ENCODE results near the gene CCDC9B.

Gene CCDC9B

DNA sequence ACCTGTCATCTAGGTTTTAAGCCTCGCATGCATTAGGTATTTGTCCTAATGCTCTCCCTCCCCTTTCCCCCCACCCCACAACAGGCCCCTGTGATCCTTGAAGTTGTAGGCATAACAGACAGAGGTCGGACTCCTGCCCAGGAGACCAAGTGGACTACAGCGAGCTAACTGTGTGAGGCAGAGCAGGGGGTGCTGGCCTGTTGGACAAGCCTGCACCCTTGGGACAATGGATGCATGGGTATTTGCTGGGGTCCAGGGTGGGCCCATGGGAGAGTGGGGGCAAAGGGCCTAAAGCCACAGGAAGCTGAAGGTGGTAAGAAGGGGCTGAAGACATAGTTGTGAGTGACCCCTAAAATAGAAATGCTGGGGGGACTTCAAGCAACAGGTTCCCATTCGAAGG, 35.5 kb downstream of the CCDC9B start:
- DNase-seq: no peak

DNA sequence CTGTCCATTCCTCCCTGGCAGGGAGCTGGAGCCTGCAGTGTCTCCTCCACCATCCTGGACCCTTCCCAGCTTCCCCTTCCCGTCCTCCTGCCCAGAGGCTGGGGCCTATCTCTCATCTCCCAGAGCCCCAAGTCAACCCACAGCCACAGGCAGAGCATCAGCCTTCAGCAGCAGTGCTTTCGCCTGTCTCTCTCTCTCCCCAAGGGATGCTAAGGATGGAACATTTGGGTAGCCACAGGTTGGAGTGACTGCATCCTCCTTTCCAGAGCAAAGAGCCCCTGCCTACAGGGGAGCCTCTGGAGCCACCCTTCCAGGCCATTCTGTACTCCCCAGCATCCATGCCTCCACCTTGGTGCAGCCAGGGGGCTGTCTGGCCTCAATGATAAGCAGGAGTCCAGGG, 37.2 kb downstream of the CCDC9B start:
- DNase-seq: no peak

DNA sequence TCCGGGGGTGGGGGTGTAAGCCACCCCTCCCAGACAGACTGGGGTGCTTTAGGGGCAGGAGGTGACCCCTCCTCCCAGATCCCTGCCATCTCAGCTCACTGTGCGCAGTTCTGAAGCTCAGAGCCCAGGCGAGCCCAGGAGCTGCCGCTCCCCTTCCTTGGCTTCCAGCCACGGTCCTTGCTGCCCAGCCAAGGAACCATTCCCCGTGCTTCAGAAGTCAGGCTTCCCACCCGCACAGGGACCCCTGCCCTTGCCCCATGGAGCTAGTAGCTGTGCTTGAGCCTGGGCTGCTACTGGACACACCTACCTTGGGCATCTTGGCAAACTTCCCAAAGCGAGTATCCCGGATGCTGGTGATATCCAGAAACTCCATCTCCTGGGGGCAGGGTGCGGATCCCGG, 37.8 kb downstream of the CCDC9B start:
- DNase-seq: no peak

DNA sequence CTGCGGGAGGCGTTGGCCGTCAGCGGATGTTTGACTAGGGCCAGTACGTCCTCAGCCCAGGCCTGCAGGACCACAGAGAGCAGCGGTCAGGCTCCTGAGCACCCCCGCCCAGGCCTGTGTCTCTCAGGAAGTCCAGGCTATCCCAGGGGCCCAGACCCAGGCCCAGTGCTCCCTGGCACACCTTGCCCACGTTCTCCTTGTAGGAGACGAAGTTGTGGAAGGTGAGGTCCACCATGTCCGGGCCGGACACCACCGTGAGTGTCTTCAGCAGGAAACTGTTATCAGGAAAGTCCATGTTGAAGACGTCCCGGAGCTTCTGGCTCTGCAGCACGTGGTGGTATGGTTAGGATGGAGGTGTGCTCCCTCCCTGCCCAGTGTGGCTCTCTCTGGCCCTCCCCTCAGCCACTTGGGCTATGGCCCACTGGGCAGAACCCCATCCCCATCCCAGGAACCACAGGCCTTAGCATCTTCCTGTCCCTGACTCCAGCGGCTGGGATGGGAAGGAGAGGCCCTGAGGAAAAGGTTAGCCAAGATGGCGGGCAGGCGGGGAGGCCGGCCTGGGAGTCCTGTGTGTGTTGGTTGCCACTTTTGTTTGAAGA, 38.4 kb downstream of the CCDC9B start:
- DNase-seq: no peak

DNA sequence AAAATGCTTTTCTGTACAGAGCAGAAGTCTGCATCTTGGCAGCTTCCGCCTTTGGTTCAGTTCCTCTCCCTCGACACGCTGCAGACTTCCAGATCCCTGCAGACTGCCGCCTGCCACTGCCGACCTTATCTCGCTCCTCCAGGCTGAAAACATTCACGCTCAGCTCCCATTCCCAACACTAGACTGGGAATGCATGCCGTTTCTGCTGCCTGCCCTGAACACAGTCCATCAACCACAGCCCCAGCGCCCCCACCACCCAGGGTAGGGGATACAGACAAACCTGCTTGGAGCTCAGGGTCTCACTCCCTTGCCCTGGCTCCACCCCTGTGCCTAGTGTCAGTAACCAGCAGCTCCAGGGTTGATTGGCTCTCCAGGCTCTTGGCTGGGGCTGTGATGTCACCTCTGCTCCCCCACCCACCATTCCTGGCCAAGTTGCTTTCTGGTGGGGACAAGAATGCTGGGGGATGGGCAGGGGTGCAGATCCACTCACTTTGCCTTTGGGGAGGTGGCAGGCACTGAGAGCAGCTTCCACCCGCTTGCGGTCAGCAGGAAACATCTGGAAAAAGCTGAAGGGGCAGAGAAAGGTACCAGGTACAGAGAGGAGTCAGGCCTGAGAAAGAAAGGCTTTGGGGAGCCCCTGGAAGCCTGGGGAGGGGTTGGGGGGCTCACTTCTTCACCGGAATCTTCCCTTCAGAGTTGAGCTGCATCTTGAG, 39.1 kb downstream of the CCDC9B start:
- no peak for DNase-seq

DNA sequence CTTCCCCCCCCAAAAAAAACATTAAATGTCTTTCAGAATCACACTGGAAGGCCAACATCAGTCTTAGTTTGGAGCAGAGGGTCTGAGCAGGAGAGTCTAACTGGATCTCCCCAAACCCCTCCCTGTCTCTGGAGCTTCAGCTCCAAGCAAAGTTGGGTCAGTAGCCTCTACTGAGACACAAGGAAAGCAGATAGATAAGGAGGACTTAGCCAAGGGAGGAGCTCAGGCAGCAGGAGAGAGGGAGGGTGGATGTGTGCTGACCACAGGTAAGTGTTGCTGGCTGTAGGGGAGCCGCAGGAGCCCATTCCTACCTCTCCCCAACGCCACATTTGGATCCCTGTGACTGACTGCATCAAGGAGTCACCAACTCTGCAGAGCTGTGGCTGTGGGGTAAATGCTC, 40.0 kb downstream of the CCDC9B start:
- no peak for DNase-seq

DNA sequence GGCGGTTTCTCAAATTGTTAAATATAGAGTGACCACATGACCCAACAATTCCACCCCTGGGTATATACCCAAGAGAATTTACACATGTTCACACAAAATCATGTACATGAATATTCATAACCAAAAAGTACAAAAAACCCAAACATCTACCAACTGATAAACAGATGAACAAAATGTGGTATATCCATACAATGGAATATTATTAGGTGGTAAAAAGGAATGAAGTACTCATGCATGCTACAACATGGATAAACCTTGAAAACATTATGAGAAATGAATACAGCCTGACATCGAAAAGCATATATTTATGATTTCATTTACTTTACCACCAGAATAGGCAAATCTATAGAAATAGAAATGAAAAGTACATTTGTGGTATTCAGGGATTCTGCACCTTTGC, 40.4 kb downstream of the CCDC9B start:
- no peak for DNase-seq

DNA sequence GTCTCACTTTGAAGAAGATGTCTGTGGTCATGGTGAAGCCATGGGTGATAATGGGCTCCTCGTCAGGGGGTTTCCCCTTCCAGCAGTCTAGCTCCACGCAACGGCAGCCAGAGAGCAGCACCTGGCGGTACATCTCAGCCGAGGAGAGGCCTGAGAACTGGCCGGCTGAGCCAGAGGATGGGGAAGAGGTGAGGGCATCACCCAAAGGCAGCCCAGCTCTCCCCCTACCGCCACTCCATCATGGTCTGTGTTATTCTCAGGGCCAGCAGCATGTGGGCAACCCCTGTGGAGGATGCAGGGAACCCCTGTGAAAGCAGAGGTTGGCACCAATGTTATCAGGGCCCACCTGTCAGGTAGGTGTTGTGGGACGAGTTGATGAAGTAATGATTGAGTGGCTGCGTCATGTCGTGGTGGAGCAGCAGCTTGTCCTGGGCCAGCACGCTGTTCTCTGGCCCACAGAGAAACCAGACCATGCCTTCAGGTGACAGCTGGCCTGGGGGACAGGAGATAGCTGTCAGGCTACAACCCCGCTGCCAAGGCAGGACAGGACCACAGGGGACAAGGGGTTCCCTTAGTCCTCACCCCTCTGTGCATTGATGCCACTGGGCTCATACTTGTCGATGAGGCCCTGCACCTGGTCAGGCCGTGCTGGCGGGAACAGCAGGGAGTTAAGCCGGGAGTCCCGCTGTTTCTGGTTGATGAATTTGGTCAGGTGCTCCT, 42.4 kb downstream of the CCDC9B start:
- no peak for DNase-seq

DNA sequence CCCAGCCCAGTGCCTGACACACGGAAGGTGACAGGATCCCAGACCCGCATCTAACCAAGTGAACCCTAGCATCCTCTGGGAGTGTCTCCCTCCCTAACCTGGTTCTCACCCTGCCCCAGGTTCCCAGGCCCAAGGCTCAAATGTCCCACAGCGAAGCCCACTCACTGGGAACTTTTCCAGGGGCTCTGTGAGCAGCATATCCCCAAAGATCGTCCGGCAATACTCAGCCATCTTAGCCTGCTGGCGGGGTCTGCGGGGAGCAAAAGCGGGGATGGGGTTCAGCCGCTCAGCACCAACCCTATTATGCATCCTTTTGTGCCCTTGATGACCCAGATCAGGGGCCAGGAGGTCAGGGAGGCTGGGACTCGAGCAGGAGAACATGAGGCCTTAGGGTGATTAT, 43.4 kb downstream of the CCDC9B start:
- DNase-seq: no peak

DNA sequence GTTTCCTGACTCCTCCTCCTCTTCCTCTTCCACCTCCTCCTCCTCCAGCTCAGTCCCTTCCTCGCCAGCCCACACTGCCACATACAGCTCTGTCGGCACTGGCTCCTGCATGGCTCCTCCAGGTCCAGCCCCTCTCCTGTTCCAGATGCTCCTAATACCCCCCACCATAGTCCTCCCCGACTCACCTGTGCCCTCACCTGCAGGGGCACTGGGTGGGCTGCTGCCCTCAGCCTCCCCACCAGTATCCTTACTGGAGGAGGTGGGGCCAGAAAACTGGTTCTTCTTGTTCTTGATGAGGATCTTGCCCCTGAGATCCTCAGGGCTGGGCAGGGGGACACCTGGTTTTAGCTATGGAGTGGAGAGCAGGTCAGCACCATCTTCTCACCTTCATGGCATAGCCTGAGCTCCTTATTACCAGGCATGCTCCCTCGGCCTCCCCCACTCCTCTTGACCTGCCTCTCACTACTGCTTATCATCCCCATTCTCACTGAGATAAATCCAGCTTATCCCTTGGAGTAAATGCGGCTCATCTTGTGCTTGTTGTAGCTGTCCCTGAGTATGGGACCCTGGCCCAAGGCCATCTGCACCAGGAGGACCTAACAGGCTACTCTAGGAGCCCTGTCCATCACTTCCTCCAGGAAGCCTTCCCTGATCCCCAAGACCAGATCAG, 44.0 kb downstream of the CCDC9B start:
- DNase-seq: no peak

DNA sequence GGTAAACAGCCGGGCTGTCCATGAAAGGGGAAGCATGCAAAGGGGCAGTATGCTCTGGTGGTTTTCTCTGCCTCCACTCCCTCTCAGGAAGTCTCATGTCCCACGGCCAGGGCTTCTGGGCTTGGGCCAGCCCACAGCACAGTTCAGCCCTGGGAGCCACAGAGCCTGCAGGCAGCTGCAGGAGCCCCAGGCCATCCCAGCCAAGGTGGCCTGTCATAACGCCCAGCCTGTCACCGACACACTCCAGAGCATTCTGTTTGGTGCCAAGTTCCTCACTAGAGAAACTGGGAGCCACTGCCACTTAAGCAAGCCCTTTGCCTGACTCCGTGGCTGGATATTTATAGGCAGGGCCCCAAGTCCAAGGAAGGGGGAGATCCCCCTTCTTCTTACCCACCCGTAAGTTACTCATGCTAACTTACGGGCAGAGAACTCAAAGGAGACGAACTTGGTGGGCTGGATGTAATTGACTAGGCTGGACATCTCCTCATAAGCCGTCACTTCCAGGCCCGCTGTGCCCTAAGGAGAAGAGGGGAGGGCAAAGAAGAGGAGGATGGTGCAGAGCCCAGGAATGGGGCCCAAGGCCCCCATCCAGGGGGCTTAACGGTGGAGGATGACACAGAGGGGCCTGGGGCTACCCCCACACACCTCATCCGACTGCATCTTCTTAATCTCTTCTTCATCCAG, 44.7 kb downstream of the CCDC9B start:
- DNase-seq: no peak

DNA sequence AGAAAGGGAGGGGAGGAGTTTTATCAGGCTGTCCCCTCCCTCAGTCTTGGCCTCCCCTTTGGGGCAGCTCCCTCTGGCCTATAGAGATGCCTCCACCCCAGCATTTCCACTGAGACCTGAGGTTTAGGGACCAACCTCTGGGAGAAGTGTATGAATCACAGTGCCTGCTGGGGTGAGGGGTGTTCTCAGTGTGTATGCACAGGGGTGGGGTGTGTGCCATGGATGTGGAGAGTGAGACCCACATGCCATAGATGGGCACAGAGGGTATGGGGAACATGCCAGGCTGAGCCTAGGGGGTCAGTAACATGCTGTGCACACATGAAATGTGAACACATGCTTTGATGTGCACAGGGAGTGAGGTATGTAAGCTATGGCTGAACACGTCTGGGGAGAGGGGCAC, 45.4 kb downstream of the CCDC9B start:
- DNase-seq: no peak

DNA sequence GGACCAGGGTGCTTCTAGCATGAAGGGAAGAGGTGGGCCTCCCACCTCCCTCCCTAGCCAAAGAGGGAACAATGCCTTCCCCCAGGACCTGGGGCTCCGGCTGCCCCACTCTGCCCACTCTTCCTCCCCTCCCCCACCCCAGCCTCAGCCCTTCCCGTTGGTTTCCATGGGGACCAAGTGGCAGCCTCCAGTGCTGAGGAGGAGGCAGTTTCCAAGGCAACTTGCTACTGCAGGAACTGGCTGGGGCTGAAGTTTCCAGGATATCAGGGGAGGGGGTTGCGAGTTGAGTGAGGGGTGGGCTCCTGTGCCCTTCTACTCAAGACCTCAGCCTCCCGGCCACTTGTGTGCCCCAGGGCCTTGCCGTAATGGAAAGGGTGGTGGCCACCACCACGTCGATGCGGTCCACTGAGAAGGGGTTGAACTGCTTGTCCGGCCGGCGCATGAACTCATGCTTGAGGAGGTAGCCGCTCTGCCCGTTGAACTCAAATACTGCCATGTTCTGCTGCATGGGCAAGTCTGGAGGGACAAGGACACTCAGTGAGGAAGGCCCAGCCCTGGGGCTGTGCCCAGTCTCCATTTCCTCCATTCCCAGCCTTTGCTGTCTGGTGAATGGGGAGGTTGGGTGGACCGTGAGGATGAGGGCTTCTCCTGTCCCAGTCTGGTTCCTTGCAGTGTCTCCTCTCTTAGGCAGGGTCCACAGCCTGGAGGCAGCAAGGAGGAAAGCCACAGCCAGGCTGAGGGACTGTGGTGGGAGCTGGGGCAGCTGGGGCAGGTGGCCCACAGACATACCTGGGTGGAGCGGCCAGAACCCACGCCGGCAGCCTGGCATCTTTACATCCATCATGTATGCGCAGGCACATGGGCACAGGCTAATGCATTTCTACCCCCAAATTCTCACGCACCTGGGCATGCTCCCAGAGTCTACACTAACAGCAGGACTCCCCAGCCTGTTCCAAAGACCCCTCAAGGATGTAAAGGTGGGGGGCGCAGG, 46.5 kb downstream of the CCDC9B start:
- no peak for DNase-seq

DNA sequence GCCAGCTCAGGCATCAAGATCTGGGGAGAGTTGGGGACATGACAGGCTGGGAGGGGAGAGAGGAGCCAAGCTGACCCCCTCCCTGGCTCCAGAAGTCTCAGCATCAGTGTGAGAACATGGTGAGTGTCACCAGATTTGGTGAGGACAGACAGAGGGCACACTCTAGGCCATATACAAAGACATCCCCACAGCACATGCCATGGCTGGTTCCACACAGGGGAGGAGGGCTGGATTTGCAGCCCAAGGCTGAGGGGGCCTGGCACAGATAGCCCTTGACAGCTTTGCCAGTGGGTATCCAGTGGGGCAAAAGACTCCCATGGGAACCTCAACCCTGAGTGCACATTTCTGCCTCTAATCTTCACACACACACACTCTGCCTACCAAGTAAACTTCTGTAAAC, 47.7 kb downstream of the CCDC9B start:
- DNase-seq: no peak

DNA sequence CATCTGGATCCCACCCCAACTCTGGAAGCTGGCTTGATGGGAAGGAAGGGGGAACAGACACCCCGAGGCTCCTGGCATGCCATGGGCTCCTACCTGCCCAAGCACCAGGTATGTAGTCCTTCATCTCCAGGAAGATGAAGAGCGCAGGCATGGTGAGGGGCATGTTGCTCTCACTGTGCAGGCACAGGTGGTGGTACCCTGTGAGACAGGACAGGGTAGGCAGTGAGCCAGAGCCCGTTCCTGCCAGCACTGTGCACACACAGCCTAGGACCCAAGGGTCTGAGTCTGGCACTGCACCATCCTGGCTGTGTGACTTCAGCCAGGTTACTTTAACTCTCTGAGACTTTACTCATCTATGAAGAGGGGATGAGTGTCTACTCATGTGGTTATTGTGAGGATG, 48.5 kb downstream of the CCDC9B start:
- no peak for DNase-seq

DNA sequence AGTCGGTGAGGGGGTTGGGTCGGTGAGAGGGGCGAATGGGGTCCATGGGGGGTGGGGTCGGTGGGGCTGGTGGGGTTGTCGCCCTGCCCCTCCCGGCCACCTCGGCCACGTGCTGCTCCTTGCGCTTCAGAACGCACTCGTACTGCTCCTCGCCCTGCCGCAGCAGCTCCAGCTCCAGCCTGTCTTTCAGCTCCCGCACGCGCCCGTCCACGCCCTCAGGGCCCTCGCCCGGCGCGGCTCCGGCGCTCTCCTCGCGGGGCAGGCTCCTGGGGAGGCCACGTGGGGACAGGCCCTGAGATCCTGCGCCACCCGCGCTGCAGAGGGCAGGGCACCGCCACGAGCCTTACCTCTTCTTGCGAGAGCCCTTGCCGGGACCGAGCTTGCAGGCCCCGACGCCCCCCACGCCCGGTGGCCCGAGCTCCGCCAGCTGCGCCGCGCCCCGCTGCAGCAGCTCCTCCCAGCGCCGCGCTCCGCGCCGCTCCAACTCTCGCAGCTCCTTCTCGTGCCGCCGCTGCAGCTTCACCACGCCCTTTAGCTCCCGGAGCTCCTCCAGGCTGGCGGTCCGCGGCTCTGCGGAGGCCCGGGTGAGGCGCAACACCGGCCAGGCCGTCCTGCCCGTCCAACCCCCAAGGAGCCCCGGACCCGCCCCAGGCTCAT, 49.7 kb downstream of the CCDC9B start:
- DNase-seq: no peak

DNA sequence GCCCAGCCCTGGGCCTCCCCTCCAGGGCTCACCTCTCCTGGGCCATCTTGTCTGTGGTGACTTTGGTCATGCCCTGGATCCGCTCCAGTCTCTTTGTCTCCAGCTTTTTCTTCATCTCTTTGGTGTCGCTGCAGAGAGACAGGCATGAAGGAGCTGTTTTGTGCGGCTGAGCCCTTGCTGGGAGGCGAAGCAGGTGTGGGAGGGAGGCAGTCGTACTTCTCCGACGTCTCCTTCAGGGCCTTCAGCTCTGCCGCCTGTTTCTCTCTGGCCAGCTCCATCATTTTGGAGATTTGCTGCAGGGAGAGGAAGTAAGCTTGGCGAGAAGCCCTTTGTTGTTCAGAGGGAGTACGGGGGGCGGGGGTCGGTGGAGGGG, 50.2 kb downstream of the CCDC9B start:
- no peak for DNase-seq

DNA sequence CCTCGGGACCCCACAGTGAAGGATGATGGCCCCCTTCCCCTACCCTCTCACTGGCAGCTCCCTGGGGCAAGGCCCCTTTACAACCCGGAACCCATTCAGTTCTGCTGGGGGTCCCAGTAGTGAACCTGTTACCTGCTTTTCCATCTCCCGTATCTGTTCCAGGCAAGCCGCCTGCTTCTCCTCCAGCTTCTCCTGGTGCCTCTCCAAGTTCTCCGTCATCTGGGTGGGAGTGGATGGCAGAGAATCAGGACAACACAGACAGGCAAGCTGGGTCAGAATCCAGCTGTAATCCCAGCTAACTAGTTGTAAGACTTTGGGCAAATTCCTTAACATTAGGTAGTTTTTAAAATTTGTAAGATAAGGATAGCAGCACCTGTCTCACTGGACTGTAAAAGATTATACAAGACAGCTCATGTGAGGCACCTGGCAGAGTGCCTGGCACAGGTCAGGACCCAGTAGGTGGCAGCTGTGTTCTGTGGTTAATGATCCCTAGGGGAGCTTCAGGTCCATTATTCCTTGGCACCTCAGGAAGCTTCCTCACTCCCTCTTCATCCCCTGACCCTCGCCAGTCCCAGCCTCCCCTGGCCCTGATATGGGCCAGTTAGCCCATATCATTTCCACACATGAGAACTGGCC, 51.5 kb downstream of the CCDC9B start:
- DNase-seq: no peak

DNA sequence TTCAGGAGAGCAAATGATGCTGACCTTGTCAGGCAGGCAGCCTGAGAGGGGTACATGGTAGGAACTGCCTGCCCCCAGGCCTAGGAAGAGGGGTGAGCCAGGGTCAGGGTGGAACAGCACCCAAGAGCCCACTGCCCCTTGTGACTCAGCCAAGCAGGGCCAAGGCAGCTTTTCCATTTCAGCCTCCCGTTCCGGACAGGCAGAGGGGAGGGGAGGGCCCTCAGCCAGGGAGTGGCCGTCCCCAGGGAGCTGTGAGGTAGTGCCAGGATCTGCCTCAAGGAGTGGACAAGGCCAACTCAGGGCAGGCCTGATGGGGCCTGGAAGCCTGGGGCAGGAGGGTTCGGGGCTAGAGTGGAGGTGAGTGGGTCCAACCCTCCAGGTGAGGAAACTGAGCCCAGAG, 52.8 kb downstream of the CCDC9B start:
- DNase-seq: no peak

DNA sequence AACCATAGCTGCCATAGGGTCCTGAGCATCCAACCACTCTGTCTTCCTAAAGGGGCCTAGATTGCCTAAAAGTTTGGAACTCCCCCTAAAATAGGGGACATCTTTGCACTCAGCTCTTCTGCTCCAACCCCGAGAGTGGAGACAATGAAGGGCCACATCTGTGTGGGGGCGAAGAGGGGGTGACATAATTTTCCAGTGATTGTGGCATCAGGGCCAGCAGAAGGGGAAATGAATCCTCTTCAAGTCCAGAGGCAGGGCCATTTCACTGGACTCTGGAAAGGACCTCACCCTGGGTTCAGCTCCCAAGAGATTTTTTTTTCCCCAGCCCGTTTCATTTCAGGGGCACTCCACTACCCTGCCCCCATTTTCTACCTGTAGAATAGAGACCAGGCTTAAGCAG, 53.2 kb downstream of the CCDC9B start:
- DNase-seq: no peak

DNA sequence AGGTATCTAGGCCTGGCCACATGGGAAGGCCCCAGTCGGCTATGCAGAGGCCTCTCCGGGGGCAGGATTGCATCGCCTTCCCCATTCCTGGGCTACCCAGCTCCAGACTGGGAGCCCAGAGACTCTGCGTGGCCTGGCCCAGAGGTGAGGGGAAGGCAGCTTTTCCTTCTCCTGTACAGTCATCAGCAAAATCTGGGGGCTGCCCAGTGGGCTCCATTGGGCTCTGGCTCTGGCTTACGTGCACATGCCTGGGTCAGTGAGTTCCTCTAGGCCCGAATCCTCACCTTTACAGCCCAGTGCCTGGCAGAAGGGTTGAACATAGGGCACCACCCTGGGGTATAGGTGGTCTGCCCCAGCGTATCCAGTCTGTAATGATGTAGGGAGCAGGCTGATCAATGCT, 53.9 kb downstream of the CCDC9B start:
- no peak for DNase-seq

Data from activated naive CD4-positive, alpha-beta T cell treated with Interleukin-2 at 50 U/mL for 16 hours (primary cell).